H9 (cell line): ENCODE results near the gene GNAS-AS1. TPM values are rescaled to one million over a fixed set of nuclear protein-coding genes. Genes with fewer than 3 reads are reported as not detected.

Source experiments
- DNase-seq: peaks from one replicate; pipeline ENCODE4 v3.0.0-alpha.2; 2017
- H2AFZ ChIP-seq: one replicate; pipeline ENCODE4 v1.6.1; 2013; ENCODE audit warnings: mild to moderate bottlenecking, low read length, control low read depth, moderate library complexity
- H2AK5ac ChIP-seq: 2 replicates; pipeline ENCODE4 v1.6.1; 2013; ENCODE audit warnings: low read length, control low read depth, mixed read lengths; ENCODE audit not compliant: insufficient read length
- H2BK120ac ChIP-seq: one replicate; pipeline ENCODE4 v1.6.1; 2013; ENCODE audit warnings: low read depth, mild to moderate bottlenecking, low read length, control low read depth, inconsistent platforms; ENCODE audit not compliant: poor library complexity, severe bottlenecking
- H2BK12ac ChIP-seq: 2 replicates; pipeline ENCODE4 v1.6.1; 2013; ENCODE audit warnings: low read length, control low read depth, mixed read lengths, low read depth; ENCODE audit not compliant: insufficient read length
- H2BK15ac ChIP-seq: 2 replicates; pipeline ENCODE4 v1.6.1; 2013; ENCODE audit warnings: low read depth, low read length, control low read depth
- H2BK20ac ChIP-seq: one replicate; pipeline ENCODE4 v1.6.1; 2013; ENCODE audit warnings: low read depth, mild to moderate bottlenecking, low read length, control low read depth, inconsistent platforms; ENCODE audit not compliant: poor library complexity, severe bottlenecking
- H2BK5ac ChIP-seq: 2 replicates; pipeline ENCODE4 v1.6.1; 2013; ENCODE audit warnings: low read length, control low read depth, mixed read lengths; ENCODE audit not compliant: insufficient read length
- H3K14ac ChIP-seq: 2 replicates; pipeline ENCODE4 v1.6.1; 2013; ENCODE audit warnings: low read length, control low read depth; ENCODE audit not compliant: insufficient read depth
- H3K18ac ChIP-seq: 2 replicates; pipeline ENCODE4 v1.6.1; 2013; ENCODE audit warnings: low read depth, mild to moderate bottlenecking, mixed read lengths, low read length, control low read depth; ENCODE audit not compliant: insufficient read length
- H3K23ac ChIP-seq: 2 replicates; pipeline ENCODE4 v1.6.1; 2013; ENCODE audit warnings: low read length, control low read depth, mixed read lengths, low read depth; ENCODE audit not compliant: insufficient read length
- H3K23me2 ChIP-seq: 2 replicates; pipeline ENCODE4 v1.6.1; 2013; ENCODE audit warnings: low read depth, mild to moderate bottlenecking, mixed read lengths, low read length, control low read depth; ENCODE audit not compliant: insufficient read length, poor library complexity, severe bottlenecking
- H3K27ac ChIP-seq: 2 replicates; pipeline ENCODE4 v1.5.1; 2013; ENCODE audit warnings: low read length, control low read depth, mixed read lengths, low read depth; ENCODE audit not compliant: insufficient read length
- H3K27me3 ChIP-seq: 2 replicates; pipeline ENCODE4 v1.6.1; 2013; ENCODE audit warnings: low read length, control low read depth, inconsistent platforms; ENCODE audit not compliant: insufficient read depth
- H3K4ac ChIP-seq: 2 replicates; pipeline ENCODE4 v1.6.1; 2013; ENCODE audit warnings: low read depth, mild to moderate bottlenecking, control low read depth, inconsistent platforms, low read length, moderate library complexity
- H3K4me1 ChIP-seq: 2 replicates; pipeline ENCODE4 v1.6.1; 2013; ENCODE audit warnings: low read length, control low read depth, inconsistent platforms; ENCODE audit not compliant: insufficient read depth
- H3K4me2 ChIP-seq: 2 replicates; pipeline ENCODE4 v1.6.1; 2013; ENCODE audit warnings: low read length, control low read depth, mixed read lengths; ENCODE audit not compliant: insufficient read length, insufficient read depth
- H3K56ac ChIP-seq: 2 replicates; pipeline ENCODE4 v1.6.1; 2013; ENCODE audit warnings: low read depth, mild to moderate bottlenecking, mixed read lengths, low read length, control low read depth; ENCODE audit not compliant: insufficient read length
- H3K79me1 ChIP-seq: 2 replicates; pipeline ENCODE4 v1.6.1; 2013; ENCODE audit warnings: low read depth, mild to moderate bottlenecking, moderate library complexity, low read length, control low read depth, inconsistent platforms; ENCODE audit not compliant: insufficient read depth, poor library complexity, severe bottlenecking
- H3K79me2 ChIP-seq: 2 replicates; pipeline ENCODE4 v1.6.1; 2013; ENCODE audit warnings: low read length, control low read depth, inconsistent platforms; ENCODE audit not compliant: insufficient read depth
- H3K9ac ChIP-seq: 2 replicates; pipeline ENCODE4 v1.6.1; 2013; ENCODE audit warnings: low read length, control low read depth, mixed read lengths; ENCODE audit not compliant: insufficient read length; ENCODE audit errors: extremely low read depth
- H3K9me3 ChIP-seq: one replicate; pipeline ENCODE4 v1.6.1; 2013; ENCODE audit warnings: low read depth, low read length, inconsistent platforms; ENCODE audit not compliant: control insufficient read depth
- H3T11ph ChIP-seq: one replicate; pipeline ENCODE4 v1.6.1; 2013; ENCODE audit warnings: mild to moderate bottlenecking, low read length, control low read depth, inconsistent platforms
- H4K20me1 ChIP-seq: one replicate; pipeline ENCODE4 v1.6.1; 2013; ENCODE audit not compliant: control insufficient read depth, insufficient read length, insufficient read depth
- H4K5ac ChIP-seq: 2 replicates; pipeline ENCODE4 v1.6.1; 2013; ENCODE audit warnings: low read depth, mild to moderate bottlenecking, mixed read lengths, low read length, control low read depth; ENCODE audit not compliant: insufficient read length
- H4K8ac ChIP-seq: replicated peaks from 2 replicates; pipeline ENCODE4 v1.6.1; 2013; ENCODE audit warnings: low read length, control low read depth, mixed read lengths, low read depth; ENCODE audit not compliant: insufficient read length
- H4K91ac ChIP-seq: 2 replicates; pipeline ENCODE4 v1.6.1; 2013; ENCODE audit warnings: low read depth, mild to moderate bottlenecking, moderate library complexity, mixed read lengths, low read length, control low read depth; ENCODE audit not compliant: insufficient read length
- H3K27ac Mint-ChIP-seq, 3 experiments: 2 replicates in 2 of 3; 3 replicates in 1 of 3; pipeline ENCODE4 v1.8.0; 2020 to 2021; ENCODE audit warnings: mixed read lengths in 3 of 3, mild to moderate bottlenecking in 1 of 3, moderate library complexity in 1 of 3
- H3K27me3 Mint-ChIP-seq: 2 replicates; pipeline ENCODE4 v1.8.0; 2021; ENCODE audit warnings: low read depth, mild to moderate bottlenecking, moderate library complexity, mixed read lengths
- H3K36me3 Mint-ChIP-seq, 3 experiments: 2 replicates in 2 of 3; 3 replicates in 1 of 3; pipeline ENCODE4 v1.8.0; 2020 to 2021; ENCODE audit warnings: low read depth in 3 of 3, mixed read lengths in 3 of 3; ENCODE audit not compliant: insufficient read depth in 1 of 3
- H3K4me1 Mint-ChIP-seq, 2 experiments: 2 replicates each; pipeline ENCODE4 v1.8.0; 2020; ENCODE audit warnings: mixed read lengths in 2 of 2
- H3K4me3 Mint-ChIP-seq, 2 experiments: 2 replicates in 1 of 2; 3 replicates in 1 of 2; pipeline ENCODE4 v1.8.0; 2020 to 2021; ENCODE audit warnings: mild to moderate bottlenecking in 2 of 2, mixed read lengths in 2 of 2, moderate library complexity in 1 of 2
- H3K9me3 Mint-ChIP-seq, 2 experiments: 2 replicates in 1 of 2; 3 replicates in 1 of 2; pipeline ENCODE4 v1.8.0; 2020; ENCODE audit warnings: mild to moderate bottlenecking in 2 of 2, mixed read lengths in 2 of 2, moderate library complexity in 1 of 2
- WGBS: extraction: QIAGEN DNeasy Blood & Tissue Kit; methylation state at CpG from one replicate; pipeline ENCODE4 v1.1.7; 2013; ENCODE audit warnings: missing lambda C conversion rate, low lambda C conversion rate, mixed read lengths; ENCODE audit not compliant: insufficient read length; ENCODE audit errors: extremely low coverage; 5-methylcytosine and 5-hydroxymethylcytosine counted together
- total RNA-seq: library from RNA; stranded (reverse); gene quantifications from 2 replicates; pipeline ENCODE4 v1.2.1, GENCODE V29; 2021
- TF ChIP-seq, protein P1 (sequence below): fragments of 200-600 bp; sonication (generic); conservative IDR thresholded peaks from 3 replicates; pipeline ENCODE4 v1.8.0; 2021; ENCODE audit warnings: antibody characterized with exemption, mild to moderate bottlenecking

Gene GNAS-AS1
- total RNA-seq, 1 experiment from 2014 or later: 11.3 TPM

DNA sequence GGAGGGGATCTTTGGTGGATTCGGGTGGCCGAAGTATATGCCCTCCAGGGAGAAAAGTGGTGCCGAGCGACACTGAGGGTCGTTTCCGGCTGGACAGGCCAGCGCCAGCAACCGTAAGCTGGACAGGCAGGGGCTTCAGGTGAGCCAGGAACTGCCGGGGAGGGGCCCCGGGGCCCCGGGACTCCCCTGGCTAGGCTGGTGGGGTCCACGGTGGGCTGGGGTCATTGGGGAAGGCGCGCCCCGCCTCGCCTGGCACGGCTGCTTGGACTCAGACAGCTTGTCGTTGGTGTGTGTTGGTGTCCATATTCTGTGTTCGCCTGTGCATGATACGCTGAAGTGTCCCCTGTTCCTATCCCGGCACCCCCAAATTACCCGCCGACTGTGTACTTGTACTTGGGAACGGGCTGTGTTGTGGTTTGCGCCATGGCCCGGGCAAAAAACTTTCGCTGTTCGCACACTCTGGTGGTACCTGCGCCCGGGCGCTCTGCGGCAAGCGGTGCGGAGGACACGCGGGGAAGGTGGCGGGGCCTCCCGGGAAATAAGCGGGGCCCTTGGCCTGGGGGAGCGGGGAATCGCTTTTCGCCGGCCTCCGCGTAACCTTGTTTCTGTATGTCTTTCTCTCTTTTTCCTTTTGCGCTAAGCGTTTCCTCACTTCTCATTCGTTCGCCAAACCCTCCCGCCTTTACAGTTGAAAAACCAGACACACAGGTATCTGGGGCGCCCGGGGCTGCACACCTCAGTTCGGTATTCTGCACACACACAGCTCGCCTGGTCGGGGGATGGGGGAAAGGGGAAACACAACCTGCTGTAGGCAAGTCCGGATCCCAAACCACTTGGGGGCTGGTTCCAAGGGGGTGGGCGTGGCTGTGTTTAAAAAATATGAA lies 5.0 kb upstream of the GNAS-AS1 start:
- H3K27me3 ChIP-seq: peaks cover 35% of the 10 kb centered on the region; the same call in 1 of the 2 replicates
- no peak overlapping the region for H2BK5ac ChIP-seq
- peaks cover 26 to 38% of the 10 kb centered on the region in 2 experiments for H3K4me1 Mint-ChIP-seq
- H3T11ph ChIP-seq: no peak overlapping the region
- no peak overlapping the region for H3K27ac ChIP-seq
- no peak overlapping the region for H3K18ac ChIP-seq
- no peak overlapping the region for H4K8ac ChIP-seq
- TF ChIP-seq, protein P1, sequence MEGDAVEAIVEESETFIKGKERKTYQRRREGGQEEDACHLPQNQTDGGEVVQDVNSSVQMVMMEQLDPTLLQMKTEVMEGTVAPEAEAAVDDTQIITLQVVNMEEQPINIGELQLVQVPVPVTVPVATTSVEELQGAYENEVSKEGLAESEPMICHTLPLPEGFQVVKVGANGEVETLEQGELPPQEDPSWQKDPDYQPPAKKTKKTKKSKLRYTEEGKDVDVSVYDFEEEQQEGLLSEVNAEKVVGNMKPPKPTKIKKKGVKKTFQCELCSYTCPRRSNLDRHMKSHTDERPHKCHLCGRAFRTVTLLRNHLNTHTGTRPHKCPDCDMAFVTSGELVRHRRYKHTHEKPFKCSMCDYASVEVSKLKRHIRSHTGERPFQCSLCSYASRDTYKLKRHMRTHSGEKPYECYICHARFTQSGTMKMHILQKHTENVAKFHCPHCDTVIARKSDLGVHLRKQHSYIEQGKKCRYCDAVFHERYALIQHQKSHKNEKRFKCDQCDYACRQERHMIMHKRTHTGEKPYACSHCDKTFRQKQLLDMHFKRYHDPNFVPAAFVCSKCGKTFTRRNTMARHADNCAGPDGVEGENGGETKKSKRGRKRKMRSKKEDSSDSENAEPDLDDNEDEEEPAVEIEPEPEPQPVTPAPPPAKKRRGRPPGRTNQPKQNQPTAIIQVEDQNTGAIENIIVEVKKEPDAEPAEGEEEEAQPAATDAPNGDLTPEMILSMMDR: no peak
- no peaks in the 10 kb centered on the region for H3K9me3 ChIP-seq
- H3K23me2 ChIP-seq: peaks cover 29% of the 10 kb centered on the region
- peaks cover 2% of the 10 kb centered on the region; the same call in 1 of the 2 replicates for H3K4me1 ChIP-seq
- no peak overlapping the region for H3K56ac ChIP-seq
- H3K9ac ChIP-seq: no peak overlapping the region
- peak overlapping the region; percentile 39 to 75 for H3K4me3 Mint-ChIP-seq
- peaks cover 2 to 16% (median 8%) of the 10 kb centered on the region in 3 experiments; a peak in 6 of 7 replicates for H3K36me3 Mint-ChIP-seq
- WGBS: no CpG with 5 or more reads among the region's 57 CpGs
- no peak overlapping the region for H2BK15ac ChIP-seq
- peak overlapping the region; percentile 54 for H3K4me2 ChIP-seq
- no peak overlapping the region; a peak in 1 of 7 replicates for H3K27ac Mint-ChIP-seq
- H2BK12ac ChIP-seq: no peak overlapping the region
- no peak overlapping the region for H3K14ac ChIP-seq
- H3K23ac ChIP-seq: no peak overlapping the region
- no peaks in the 10 kb centered on the region for H3K79me1 ChIP-seq
- no peak overlapping the region for H2BK20ac ChIP-seq
- no peak for DNase-seq
- no peak overlapping the region for H2BK120ac ChIP-seq
- no peak overlapping the region for H4K91ac ChIP-seq
- no peak overlapping the region for H2AK5ac ChIP-seq
- no peaks in the 10 kb centered on the region for H3K79me2 ChIP-seq
- H3K27me3 Mint-ChIP-seq: peaks cover 94% of the 10 kb centered on the region
- H4K5ac ChIP-seq: no peak overlapping the region
- H3K4ac ChIP-seq: no peak overlapping the region
- H2AFZ ChIP-seq: no peak overlapping the region
- peaks cover 5 to 16% of the 10 kb centered on the region in 2 experiments; a peak in 3 of 5 replicates for H3K9me3 Mint-ChIP-seq
- H4K20me1 ChIP-seq: no peaks in the 10 kb centered on the region
